ENCODE measurements around the gene ME1. TPM values are rescaled to one million over a fixed set of nuclear protein-coding genes. Genes with fewer than 3 reads are reported as not detected.
"Not testable (repeated sequence)": the region's sequence is repeated elsewhere in the genome, so short reads cannot be mapped to it uniquely, and the experiment has no call there.

ME1 gene
- polyA plus RNA-seq, 6 donors from 2014 or later: not detected

- no peak for DNase-seq
- H3K27ac Mint-ChIP-seq: no peak overlapping the region
- ATAC-seq (ENCODE audit: low read depth in 2 of 2): no peak
- peaks cover 0 to 2% (median 0%) of the 10 kb centered on the region in 7 donors for H3K9me3 Mint-ChIP-seq
- H3K4me1 Mint-ChIP-seq: no peaks in the 10 kb centered on the region
- H3K36me3 Mint-ChIP-seq: no peaks in the 10 kb centered on the region
- H3K27me3 Mint-ChIP-seq: no peaks in the 10 kb centered on the region
- no peak overlapping the region for H3K4me3 Mint-ChIP-seq
Measured at GRCh38 chr6:83367104-83367503, 63.7 kb downstream of the ME1 start.

GRCh38 chr6:83365931-83366330 is 64.9 kb downstream of the ME1 start:
- peaks cover 0 to 2% (median 0%) of the 10 kb centered on the region in 7 donors for H3K9me3 Mint-ChIP-seq
- DNase-seq: no peak
- H3K4me1 Mint-ChIP-seq: no peaks in the 10 kb centered on the region
- H3K36me3 Mint-ChIP-seq: no peaks in the 10 kb centered on the region
- H3K27ac Mint-ChIP-seq: no peak overlapping the region
- H3K27me3 Mint-ChIP-seq: no peaks in the 10 kb centered on the region
- ATAC-seq (ENCODE audit: low read depth in 2 of 2): no peak
- H3K4me3 Mint-ChIP-seq: no peak overlapping the region

DNA sequence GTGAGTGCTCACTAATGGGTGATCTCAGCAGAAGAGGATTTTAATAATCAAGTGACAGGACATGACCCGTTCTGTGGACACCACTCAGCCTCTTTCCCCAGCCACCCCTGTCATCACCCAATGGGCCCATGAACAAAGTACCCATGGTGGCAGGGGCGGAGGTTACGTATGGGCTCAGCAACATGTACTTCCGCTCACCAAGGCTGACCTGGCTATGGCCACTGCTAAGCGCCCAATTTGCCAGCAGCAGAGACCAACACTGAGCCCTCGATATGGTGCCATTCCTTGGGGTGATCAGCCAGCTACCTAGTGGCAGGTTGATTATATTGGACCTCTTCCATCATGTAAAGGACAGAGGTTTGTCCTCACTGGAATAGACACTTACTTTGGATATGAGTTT is 68.5 kb downstream of the ME1 start:
- not testable (repeated sequence) for H3K4me3 Mint-ChIP-seq; H3K27ac Mint-ChIP-seq; H3K27me3 Mint-ChIP-seq; DNase-seq; H3K4me1 Mint-ChIP-seq; ATAC-seq (ENCODE audit: low read depth in 2 of 2); H3K36me3 Mint-ChIP-seq
- peaks cover 2 to 22% (median 4%) of the 10 kb centered on the region in 7 donors for H3K9me3 Mint-ChIP-seq

DNA sequence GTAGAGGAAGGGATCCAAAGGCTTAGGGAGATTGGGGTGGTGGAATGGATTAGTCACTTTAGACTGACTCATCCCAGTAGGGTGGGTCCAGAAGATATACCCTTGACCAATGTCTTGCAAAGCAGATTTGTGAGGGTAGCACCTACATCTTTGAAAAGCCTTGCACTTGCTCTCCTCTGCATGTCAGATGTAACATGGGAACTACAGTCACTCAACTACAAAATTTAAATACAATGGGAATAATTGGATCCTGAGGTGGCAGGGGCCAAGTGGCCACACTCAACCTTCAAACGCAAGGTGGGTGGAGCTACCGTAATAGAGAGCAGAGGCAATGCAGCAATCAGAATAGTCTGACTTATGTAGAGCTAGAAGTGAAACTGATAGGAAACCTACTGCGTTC is 71.2 kb downstream of the ME1 start:
- no peaks in the 10 kb centered on the region for H3K4me1 Mint-ChIP-seq
- H3K27ac Mint-ChIP-seq: no peak overlapping the region
- peak overlapping the region in 1 of 8 donors; percentile 1 for H3K4me3 Mint-ChIP-seq
- H3K36me3 Mint-ChIP-seq: no peaks in the 10 kb centered on the region
- no peaks in the 10 kb centered on the region for H3K27me3 Mint-ChIP-seq
- no peak for ATAC-seq (ENCODE audit: low read depth in 2 of 2)
- DNase-seq: no peak
- peaks cover 0 to 22% (median 4%) of the 10 kb centered on the region in 7 donors for H3K9me3 Mint-ChIP-seq

GRCh38 chr6:83354747-83355146 is 76.1 kb downstream of the ME1 start:
- Mint-ChIP-seq H3K4me3 (no peak overlapping the region), H3K4me1 (no peaks in the 10 kb centered on the region), H3K36me3 (no peaks in the 10 kb centered on the region), H3K27me3 (peaks cover 0 to 4% (median 0%) of the 10 kb centered on the region in 3 donors), H3K9me3 (peaks cover 0 to 11% (median 4%) of the 10 kb centered on the region in 7 donors), H3K27ac (no peak overlapping the region)
- ATAC-seq (ENCODE audit: low read depth in 2 of 2): no peak
- no peak for DNase-seq

GRCh38 chr6:83352424-83353061 is 78.3 kb downstream of the ME1 start:
- Mint-ChIP-seq H3K4me3 (no peak overlapping the region), H3K9me3 (peaks cover 0 to 3% (median 0%) of the 10 kb centered on the region in 7 donors), H3K4me1 (no peaks in the 10 kb centered on the region), H3K27ac (no peak overlapping the region), H3K36me3 (no peaks in the 10 kb centered on the region), H3K27me3 (peaks cover 0 to 4% (median 0%) of the 10 kb centered on the region in 3 donors)
- no peak for DNase-seq
- ATAC-seq (ENCODE audit: low read depth in 2 of 2): no peak

DNA sequence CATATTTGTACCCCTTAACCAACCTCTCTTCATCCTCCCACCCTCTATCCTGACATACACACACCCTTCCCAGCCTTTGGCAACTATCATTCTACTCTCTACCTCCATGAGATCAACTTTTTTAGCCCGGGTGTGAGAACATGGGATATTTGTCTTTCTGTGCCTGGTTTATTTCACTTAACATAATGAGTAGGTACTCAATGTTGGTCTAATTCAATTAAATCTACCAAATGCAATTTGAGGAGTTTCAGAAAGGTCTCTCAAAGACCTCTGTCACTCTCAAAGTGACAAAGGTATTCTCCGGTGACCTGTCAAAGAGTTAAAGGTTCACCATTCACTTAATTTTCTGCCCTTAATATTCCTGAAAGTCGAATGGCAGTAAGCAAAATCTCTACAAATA is 87.7 kb downstream of the ME1 start:
- H3K27me3 Mint-ChIP-seq: no peaks in the 10 kb centered on the region
- H3K27ac Mint-ChIP-seq: no peak overlapping the region
- DNase-seq (no peak), ATAC-seq (ENCODE audit: low read depth in 2 of 2) (no peak)
- peaks cover 0 to 3% (median 0%) of the 10 kb centered on the region in 3 donors for H3K4me1 Mint-ChIP-seq
- H3K36me3 Mint-ChIP-seq: no peaks in the 10 kb centered on the region
- no peak overlapping the region for H3K4me3 Mint-ChIP-seq
- peaks cover 0 to 4% (median 2%) of the 10 kb centered on the region in 7 donors for H3K9me3 Mint-ChIP-seq

DNA sequence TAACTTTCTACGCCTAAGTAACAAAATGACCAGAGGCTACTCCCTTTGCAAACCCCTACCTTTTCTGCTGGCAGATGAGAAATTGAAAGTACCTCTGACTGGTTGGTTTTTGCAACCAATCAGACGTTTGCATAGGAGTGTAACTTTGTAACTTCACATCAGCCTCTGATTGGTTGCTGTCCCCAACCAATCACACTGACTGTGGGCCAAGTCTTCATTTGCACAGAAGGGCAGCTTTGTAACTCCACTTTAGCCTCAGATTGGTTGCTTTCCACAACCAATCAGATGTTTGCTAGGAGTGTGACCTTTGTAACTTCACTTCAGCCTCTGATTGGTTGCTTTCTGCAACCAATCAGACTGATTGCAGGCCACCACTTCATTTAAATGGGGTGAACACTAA is 89.1 kb downstream of the ME1 start:
- ATAC-seq (ENCODE audit: low read depth in 2 of 2): no peak
- no peaks in the 10 kb centered on the region for H3K27me3 Mint-ChIP-seq
- H3K9me3 Mint-ChIP-seq: peaks cover 0 to 4% (median 2%) of the 10 kb centered on the region in 7 donors
- no peak overlapping the region for H3K4me3 Mint-ChIP-seq
- H3K27ac Mint-ChIP-seq: no peak overlapping the region
- H3K4me1 Mint-ChIP-seq: peaks cover 0 to 3% (median 0%) of the 10 kb centered on the region in 3 donors
- H3K36me3 Mint-ChIP-seq: no peaks in the 10 kb centered on the region
- DNase-seq: no peak

GRCh38 chr6:83333916-83334315 is 96.9 kb downstream of the ME1 start:
- DNase-seq; H3K36me3 Mint-ChIP-seq; ATAC-seq (ENCODE audit: low read depth in 2 of 2); H3K27ac Mint-ChIP-seq; H3K27me3 Mint-ChIP-seq; H3K4me3 Mint-ChIP-seq; H3K4me1 Mint-ChIP-seq: not testable (repeated sequence)
- peaks cover 0 to 20% (median 4%) of the 10 kb centered on the region in 7 donors for H3K9me3 Mint-ChIP-seq

DNA sequence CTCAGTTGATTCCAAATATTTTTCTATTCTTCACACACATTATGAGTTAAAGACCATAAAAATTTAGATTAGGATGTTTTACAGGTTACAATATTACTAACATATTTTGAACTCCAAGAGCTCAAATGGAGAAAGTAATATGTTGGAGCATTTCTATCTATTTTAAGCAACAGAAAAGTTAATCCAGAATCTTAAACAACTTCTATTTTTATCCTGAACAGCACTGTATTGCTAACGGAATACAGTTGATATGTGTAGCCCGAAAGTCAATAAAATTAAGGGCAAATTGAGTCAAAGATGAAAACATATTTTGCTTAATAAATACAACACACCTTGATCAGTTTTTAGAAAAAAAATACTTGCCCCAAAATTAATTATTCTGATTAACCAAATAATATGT is 97.4 kb downstream of the ME1 start:
- Mint-ChIP-seq H3K9me3 (peaks cover 0 to 20% (median 4%) of the 10 kb centered on the region in 7 donors), H3K27me3 (no peaks in the 10 kb centered on the region), H3K4me3 (no peak overlapping the region), H3K4me1 (no peaks in the 10 kb centered on the region), H3K36me3 (no peaks in the 10 kb centered on the region), H3K27ac (no peak overlapping the region)
- ATAC-seq (ENCODE audit: low read depth in 2 of 2) (no peak), DNase-seq (no peak)

GRCh38 chr6:83314693-83315092 is 116.2 kb downstream of the ME1 start:
- Mint-ChIP-seq H3K4me1 (no peaks in the 10 kb centered on the region), H3K9me3 (peaks cover 0 to 4% (median 2%) of the 10 kb centered on the region in 7 donors), H3K27ac (no peak overlapping the region), H3K27me3 (no peaks in the 10 kb centered on the region), H3K4me3 (no peak overlapping the region), H3K36me3 (no peaks in the 10 kb centered on the region)
- no peak for ATAC-seq (ENCODE audit: low read depth in 2 of 2)
- no peak for DNase-seq

GRCh38 chr6:83313882-83314281 is 117.0 kb downstream of the ME1 start:
- ATAC-seq (ENCODE audit: low read depth in 2 of 2): no peak
- Mint-ChIP-seq H3K27ac (no peak overlapping the region), H3K4me1 (no peaks in the 10 kb centered on the region), H3K36me3 (no peaks in the 10 kb centered on the region), H3K4me3 (no peak overlapping the region), H3K27me3 (no peaks in the 10 kb centered on the region), H3K9me3 (peaks cover 0 to 4% (median 2%) of the 10 kb centered on the region in 7 donors)
- no peak for DNase-seq

DNA sequence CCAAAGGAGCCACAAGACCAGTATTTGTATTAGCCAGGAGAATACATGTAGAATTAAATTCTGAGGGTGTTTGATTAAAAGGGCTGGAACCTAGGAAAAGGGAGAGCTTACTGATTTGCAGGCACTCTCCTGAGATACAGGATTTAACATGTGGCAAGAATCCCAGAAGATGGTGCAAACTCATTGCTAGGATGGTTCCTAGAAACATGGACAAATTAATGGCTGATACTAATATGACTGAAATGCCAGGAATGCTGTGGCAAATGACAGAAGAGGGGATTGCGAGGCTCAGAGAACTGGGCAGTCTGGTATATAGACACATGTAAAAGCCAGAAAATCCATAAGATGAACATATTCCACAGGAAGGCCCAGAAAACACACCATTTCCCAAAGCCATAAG is 119.6 kb downstream of the ME1 start:
- ATAC-seq (ENCODE audit: low read depth in 2 of 2) (no peak), DNase-seq (no peak)
- H3K9me3 Mint-ChIP-seq: peaks cover 0 to 2% (median 0%) of the 10 kb centered on the region in 7 donors
- no peak overlapping the region for H3K27ac Mint-ChIP-seq
- no peak overlapping the region for H3K4me3 Mint-ChIP-seq
- H3K27me3 Mint-ChIP-seq: no peaks in the 10 kb centered on the region
- H3K36me3 Mint-ChIP-seq: no peaks in the 10 kb centered on the region
- H3K4me1 Mint-ChIP-seq: no peaks in the 10 kb centered on the region

- no peaks in the 10 kb centered on the region for H3K27me3 Mint-ChIP-seq
- DNase-seq (no peak), ATAC-seq (ENCODE audit: low read depth in 2 of 2) (no peak)
- no peaks in the 10 kb centered on the region for H3K4me1 Mint-ChIP-seq
- no peak overlapping the region for H3K27ac Mint-ChIP-seq
- H3K36me3 Mint-ChIP-seq: no peaks in the 10 kb centered on the region
- H3K9me3 Mint-ChIP-seq: no peaks in the 10 kb centered on the region
- H3K4me3 Mint-ChIP-seq: no peak overlapping the region
Measured at GRCh38 chr6:83310046-83310445, 120.8 kb downstream of the ME1 start.

DNA sequence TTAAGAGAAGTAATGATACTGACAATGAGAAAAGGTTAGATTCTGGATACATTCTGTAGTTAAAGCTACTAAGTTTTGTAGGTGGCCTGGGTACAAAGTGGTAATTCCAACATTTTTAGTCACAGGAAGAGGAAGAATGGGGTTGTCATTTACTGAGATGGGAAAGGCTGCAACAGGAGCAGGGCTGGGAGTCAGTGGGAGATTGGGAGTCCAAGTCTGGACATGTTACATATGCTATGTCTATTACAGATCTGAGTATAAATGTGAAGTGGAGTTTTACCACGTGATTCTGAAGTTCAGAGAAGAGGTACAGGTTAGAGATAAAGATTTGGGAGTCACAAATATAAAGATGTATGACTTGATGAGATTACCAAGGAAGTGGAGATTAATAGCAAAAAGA is 121.5 kb downstream of the ME1 start:
- no peak overlapping the region for H3K4me3 Mint-ChIP-seq
- no peak for ATAC-seq (ENCODE audit: low read depth in 2 of 2)
- no peak overlapping the region for H3K27ac Mint-ChIP-seq
- no peaks in the 10 kb centered on the region for H3K9me3 Mint-ChIP-seq
- no peaks in the 10 kb centered on the region for H3K27me3 Mint-ChIP-seq
- no peaks in the 10 kb centered on the region for H3K4me1 Mint-ChIP-seq
- DNase-seq: no peak
- no peaks in the 10 kb centered on the region for H3K36me3 Mint-ChIP-seq
